Mesothelial cell of epicardium (in vitro differentiated cells): ENCODE results near the gene PLXDC1. TPM values are rescaled to one million over a fixed set of nuclear protein-coding genes. Genes with fewer than 3 reads are reported as not detected.
A peak's percentile ranks its signal among the peaks of the same experiment; 100 is the strongest.

Experiments
- DNase-seq, 2 experiments: peaks; one replicate each; pipeline ENCODE4 v3.0.0; 2021; ENCODE audit warnings: low spot score in 2 of 2; ENCODE audit not compliant: unreplicated experiment in 2 of 2
- H3K27ac Mint-ChIP-seq: 2 replicates; pipeline ENCODE4 v1.8.0; 2021; ENCODE audit warnings: mixed read lengths
- H3K27me3 Mint-ChIP-seq: 2 replicates; pipeline ENCODE4 v1.8.0; 2021; ENCODE audit warnings: low read depth, mixed read lengths
- H3K36me3 Mint-ChIP-seq: 2 replicates; pipeline ENCODE4 v1.8.0; 2021; ENCODE audit warnings: mixed read lengths
- H3K4me1 Mint-ChIP-seq: 2 replicates; pipeline ENCODE4 v1.8.0; 2021; ENCODE audit warnings: mixed read lengths
- H3K4me3 Mint-ChIP-seq: 2 replicates; pipeline ENCODE4 v1.8.0; 2021; ENCODE audit warnings: mild to moderate bottlenecking, moderate library complexity, mixed read lengths
- H3K9me3 Mint-ChIP-seq: 2 replicates; pipeline ENCODE4 v1.8.0; 2021; ENCODE audit warnings: mixed read lengths
- total RNA-seq: library from RNA; stranded (reverse); gene quantifications from 3 replicates; pipeline ENCODE4 v1.2.1, GENCODE V29; 2021
- TF ChIP-seq, protein P1 (sequence below): fragments of 200-600 bp; sonication (generic); IDR thresholded peaks from one replicate; pipeline ENCODE4 v1.5.0; 2021; ENCODE audit warnings: antibody characterized with exemption; ENCODE audit not compliant: unreplicated experiment

Gene PLXDC1
- 15.4 to 18.6 TPM (median 17.0 TPM) in 3 replicates for total RNA-seq

DNA sequence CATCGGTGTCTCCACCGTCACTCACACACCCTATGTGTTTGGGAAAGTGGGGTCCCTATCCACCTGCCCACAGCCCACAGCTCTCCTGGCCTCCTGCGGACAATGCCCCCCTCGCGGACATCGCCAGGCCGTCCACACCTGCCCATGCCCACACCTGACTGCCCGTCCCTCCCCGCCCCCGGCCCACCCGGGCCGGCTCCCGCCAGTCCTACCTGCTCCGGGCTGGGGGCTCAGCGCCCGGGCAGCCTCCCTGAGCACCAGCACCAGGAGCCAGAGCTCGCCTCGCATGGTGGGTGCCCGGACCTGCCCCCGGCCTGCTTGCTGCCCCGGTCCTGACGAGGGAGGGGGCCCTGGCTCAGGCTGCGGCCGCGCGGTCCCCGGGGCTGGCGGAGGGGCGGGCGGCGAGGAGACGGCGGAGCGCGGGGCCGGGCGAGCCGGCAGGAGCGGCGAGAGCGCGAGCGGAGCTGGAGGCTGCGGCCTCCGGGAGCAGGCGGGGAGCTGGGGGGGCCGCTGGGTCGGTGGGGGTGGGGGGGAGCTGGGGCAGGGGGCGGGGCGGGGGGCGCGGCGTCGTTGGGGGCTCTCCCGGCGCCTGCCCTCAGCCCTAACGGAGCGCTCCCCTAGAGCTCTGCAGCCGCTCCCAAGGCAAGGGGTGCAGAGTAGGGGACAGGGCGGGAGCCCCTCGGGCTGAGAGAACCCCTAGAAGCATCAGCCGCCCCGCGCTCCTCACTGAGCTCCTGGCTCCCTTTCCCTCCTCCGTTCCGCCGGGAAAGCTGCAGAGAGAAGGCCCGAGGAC is at the start of gene PLXDC1:
Gene PLXDC1, minus strand, starts transcription at position 488 of the 793 bp plus-strand sequence. Its CDS starts 200 bp downstream, at position 288.
- DNase-seq, result peak in 1 of 2 experiments; percentile 54
- Mint-ChIP-seq H3K36me3 (no peaks in the 10 kb centered on the region), H3K27ac (peak within 1 kb of the TSS; percentile 96), H3K27me3 (peaks cover 32% of the 10 kb centered on the region), H3K4me3 (peak within 1 kb of the TSS; percentile 100), H3K4me1 (peaks cover 15% of the 10 kb centered on the region), H3K9me3 (no peaks in the 10 kb centered on the region)
- TF ChIP-seq, protein P1, sequence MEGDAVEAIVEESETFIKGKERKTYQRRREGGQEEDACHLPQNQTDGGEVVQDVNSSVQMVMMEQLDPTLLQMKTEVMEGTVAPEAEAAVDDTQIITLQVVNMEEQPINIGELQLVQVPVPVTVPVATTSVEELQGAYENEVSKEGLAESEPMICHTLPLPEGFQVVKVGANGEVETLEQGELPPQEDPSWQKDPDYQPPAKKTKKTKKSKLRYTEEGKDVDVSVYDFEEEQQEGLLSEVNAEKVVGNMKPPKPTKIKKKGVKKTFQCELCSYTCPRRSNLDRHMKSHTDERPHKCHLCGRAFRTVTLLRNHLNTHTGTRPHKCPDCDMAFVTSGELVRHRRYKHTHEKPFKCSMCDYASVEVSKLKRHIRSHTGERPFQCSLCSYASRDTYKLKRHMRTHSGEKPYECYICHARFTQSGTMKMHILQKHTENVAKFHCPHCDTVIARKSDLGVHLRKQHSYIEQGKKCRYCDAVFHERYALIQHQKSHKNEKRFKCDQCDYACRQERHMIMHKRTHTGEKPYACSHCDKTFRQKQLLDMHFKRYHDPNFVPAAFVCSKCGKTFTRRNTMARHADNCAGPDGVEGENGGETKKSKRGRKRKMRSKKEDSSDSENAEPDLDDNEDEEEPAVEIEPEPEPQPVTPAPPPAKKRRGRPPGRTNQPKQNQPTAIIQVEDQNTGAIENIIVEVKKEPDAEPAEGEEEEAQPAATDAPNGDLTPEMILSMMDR, result no peak

DNA sequence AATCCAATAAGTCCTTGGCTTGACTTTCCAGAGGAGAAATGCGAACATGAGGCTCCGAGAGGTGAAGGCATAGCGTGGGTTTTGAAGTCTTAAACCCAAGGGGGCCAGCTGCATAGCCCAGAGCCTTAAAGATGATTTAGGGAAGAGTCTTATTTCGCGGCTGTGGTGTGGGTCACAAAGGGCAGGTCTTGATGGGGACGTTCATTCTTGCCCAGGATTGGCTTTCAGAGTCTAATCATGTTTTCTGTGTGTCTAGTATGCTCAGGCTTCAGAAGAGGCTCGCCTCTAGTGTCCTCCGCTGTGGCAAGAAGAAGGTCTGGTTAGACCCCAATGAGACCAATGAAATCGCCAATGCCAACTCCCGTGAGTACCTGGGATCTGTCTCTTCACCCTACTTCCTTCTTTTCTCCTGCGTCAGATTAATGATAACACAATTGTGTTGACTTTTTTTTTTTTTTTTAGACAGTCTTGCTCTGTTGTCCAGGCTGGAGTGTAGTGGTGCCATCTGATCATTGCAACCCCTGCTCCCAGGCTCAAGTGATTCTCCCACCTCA is 49.6 kb upstream of the PLXDC1 start:
- TF ChIP-seq, protein P1, result no peak
- H3K4me3 Mint-ChIP-seq, result peak overlapping the region; percentile 95
- H3K27me3 Mint-ChIP-seq, result no peaks in the 10 kb centered on the region
- H3K27ac Mint-ChIP-seq, result peak overlapping the region; percentile 100
- peaks cover 32% of the 10 kb centered on the region for H3K4me1 Mint-ChIP-seq
- no peak for DNase-seq
- H3K9me3 Mint-ChIP-seq, result no peaks in the 10 kb centered on the region
- peaks cover 24% of the 10 kb centered on the region for H3K36me3 Mint-ChIP-seq

DNA sequence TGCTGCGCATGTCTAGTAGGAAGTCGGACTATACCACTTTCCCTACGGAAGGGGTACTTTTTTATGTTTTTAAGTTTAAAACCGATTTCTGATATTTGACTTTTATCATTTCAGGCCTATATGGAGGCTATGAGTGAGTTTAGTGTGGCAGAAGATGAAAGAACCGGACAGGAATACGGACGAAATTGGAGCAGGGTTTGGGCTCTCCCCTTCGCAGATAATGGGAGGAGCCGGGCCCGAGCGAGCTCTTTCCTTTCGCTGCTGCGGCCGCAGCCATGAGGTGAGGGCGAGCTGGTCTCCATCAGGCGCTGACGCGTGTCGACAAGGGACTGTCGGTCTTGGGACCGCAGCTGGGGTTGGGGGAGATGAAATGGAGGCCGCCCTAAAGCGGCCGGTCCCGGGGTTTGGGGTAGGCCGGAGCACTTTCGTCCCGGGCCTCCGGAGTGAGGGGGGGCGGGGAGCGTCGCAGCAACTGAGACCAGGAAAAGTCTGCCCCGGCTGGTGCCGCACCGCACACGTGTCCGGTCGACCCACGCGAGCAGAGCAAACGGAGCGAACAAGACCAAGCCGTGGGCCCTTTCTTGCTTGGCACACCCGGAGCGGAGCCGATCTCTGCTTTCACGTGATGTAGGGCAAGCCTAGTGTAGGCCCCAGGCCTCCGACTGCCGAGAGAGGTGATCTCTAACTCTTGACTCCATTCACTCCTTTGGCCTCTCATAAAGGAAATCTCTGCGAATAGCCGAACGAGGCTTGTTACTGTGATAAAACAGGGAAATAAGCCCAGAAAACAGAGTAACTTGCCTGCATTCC is 48.8 kb upstream of the PLXDC1 start, which contains the start of gene RPL19:
Gene RPL19, plus strand, starts transcription at position 214 of the 810 bp plus-strand sequence. Its CDS starts 62 bp downstream, at position 276.
- Mint-ChIP-seq H3K36me3 (peaks cover 24% of the 10 kb centered on the region), H3K27me3 (no peaks in the 10 kb centered on the region), H3K27ac (peak within 1 kb of the TSS; percentile 100), H3K4me3 (peak within 1 kb of the TSS; percentile 95), H3K9me3 (no peaks in the 10 kb centered on the region), H3K4me1 (peaks cover 38% of the 10 kb centered on the region)
- TF ChIP-seq, protein P1, result no peak
- peak; percentile 53 to 81 for DNase-seq

DNA sequence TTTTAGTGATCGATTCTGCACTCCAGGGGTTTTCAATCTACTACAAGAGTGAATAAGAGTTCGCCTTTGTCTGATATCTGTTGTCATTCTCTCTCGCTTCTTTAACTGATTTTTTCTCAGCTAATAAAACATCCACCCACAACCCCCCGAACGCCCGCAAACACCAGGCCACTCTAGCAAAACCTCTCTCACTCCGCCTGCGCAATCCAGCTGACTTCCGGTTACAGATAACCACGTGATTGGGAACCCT is 48.3 kb upstream of the PLXDC1 start:
- peak; percentile 66 to 84 for DNase-seq
- H3K27ac Mint-ChIP-seq, result peak overlapping the region; percentile 100
- no peaks in the 10 kb centered on the region for H3K9me3 Mint-ChIP-seq
- peak overlapping the region; percentile 95 for H3K4me3 Mint-ChIP-seq
- peaks cover 22% of the 10 kb centered on the region for H3K36me3 Mint-ChIP-seq
- peaks cover 41% of the 10 kb centered on the region for H3K4me1 Mint-ChIP-seq
- no peaks in the 10 kb centered on the region for H3K27me3 Mint-ChIP-seq
- TF ChIP-seq, protein P1, result no peak

DNA sequence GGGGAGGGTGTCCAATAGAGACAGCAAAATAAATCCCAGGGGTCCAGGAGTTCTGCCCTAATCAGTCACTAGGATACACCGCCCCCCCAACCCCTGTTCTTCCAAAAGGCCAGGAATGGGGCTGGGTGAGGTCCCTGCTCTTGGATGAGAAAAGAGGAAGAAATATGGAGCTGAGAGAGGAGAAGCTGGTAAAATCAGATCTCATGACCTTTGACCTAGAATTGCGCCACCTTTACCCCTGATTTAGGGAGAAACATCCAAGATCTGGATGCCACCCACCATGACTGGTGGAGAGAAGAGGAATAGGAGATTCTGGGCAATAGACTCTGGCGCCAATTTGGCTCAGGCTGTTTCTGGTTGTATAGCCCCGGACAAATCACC is 46.7 kb upstream of the PLXDC1 start:
- Mint-ChIP-seq H3K27me3 (no peaks in the 10 kb centered on the region), H3K27ac (peak overlapping the region; percentile 53), H3K36me3 (peaks cover 10% of the 10 kb centered on the region), H3K9me3 (no peaks in the 10 kb centered on the region), H3K4me1 (peaks cover 45% of the 10 kb centered on the region), H3K4me3 (peak overlapping the region; percentile 95)
- DNase-seq, result no peak
- TF ChIP-seq, protein P1, result no peak
